Osteocyte (in vitro differentiated cells): ENCODE measurements around the gene LRRC15. TPM values are rescaled to one million over a fixed set of nuclear protein-coding genes. Genes with fewer than 3 reads are reported as not detected.
A peak's percentile ranks its signal among the peaks of the same experiment; 100 is the strongest.

Experiments
- DNase-seq: peaks from one replicate; pipeline ENCODE4 v3.0.0; 2021; ENCODE audit warnings: mixed read lengths; ENCODE audit not compliant: unreplicated experiment; ENCODE audit errors: extremely low spot score
- H3K27ac Mint-ChIP-seq: one replicate; pipeline ENCODE4 v1.8.0; 2021; ENCODE audit warnings: mild to moderate bottlenecking, mixed read lengths; ENCODE audit not compliant: unreplicated experiment
- H3K27me3 Mint-ChIP-seq: one replicate; pipeline ENCODE4 v1.8.0; 2021; ENCODE audit warnings: mixed read lengths; ENCODE audit not compliant: unreplicated experiment
- H3K36me3 Mint-ChIP-seq: one replicate; pipeline ENCODE4 v1.8.0; 2021; ENCODE audit warnings: mixed read lengths; ENCODE audit not compliant: unreplicated experiment
- H3K4me1 Mint-ChIP-seq: one replicate; pipeline ENCODE4 v1.8.0; 2021; ENCODE audit warnings: mixed read lengths; ENCODE audit not compliant: unreplicated experiment
- H3K4me3 Mint-ChIP-seq: one replicate; pipeline ENCODE4 v1.8.0; 2021; ENCODE audit warnings: mild to moderate bottlenecking, moderate library complexity, mixed read lengths; ENCODE audit not compliant: unreplicated experiment
- H3K9me3 Mint-ChIP-seq: one replicate; pipeline ENCODE4 v1.8.0; 2021; ENCODE audit warnings: mixed read lengths; ENCODE audit not compliant: unreplicated experiment
- CTCF ChIP-seq: fragments of 200-600 bp; sonication (generic); IDR thresholded peaks from 2 replicates; pipeline ENCODE4 v1.5.0; 2021; ENCODE audit warnings: antibody characterized with exemption, mild to moderate bottlenecking, moderate library complexity
- total RNA-seq: library from RNA; stranded (reverse); gene quantifications from 2 replicates; pipeline ENCODE4 v1.2.1, GENCODE V29; 2021

Gene LRRC15
- total RNA-seq, 1 donor from 2014 or later, result 0.27 TPM

- peaks cover 47% of the 10 kb centered on the region for H3K27me3 Mint-ChIP-seq
- TF ChIP-seq CTCF, result no peak
- H3K4me3 Mint-ChIP-seq, result no peak overlapping the region
- DNase-seq, result no peak
- H3K27ac Mint-ChIP-seq, result no peak overlapping the region
- H3K9me3 Mint-ChIP-seq, result no peaks in the 10 kb centered on the region
- H3K36me3 Mint-ChIP-seq, result no peaks in the 10 kb centered on the region
- peaks cover 5% of the 10 kb centered on the region for H3K4me1 Mint-ChIP-seq
These were observed 8.2 kb upstream of the LRRC15 start for GRCh38 chr3:194377708-194378107.

DNA sequence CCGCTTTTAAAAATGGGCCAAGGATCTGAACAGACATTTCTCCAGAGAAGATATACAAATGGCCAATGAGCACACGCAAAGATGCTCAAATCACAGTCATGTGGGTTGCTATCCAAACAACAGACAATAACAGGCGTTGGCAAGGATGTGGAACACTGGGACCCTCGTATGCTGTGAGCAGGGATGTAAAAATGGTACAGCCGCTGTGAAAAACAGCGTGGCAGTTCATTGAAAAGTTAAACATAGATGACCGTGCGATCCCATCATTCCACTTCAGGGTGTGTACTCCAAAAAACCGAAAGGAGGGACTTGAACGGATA lies 6.7 kb upstream of the LRRC15 start:
- Mint-ChIP-seq H3K36me3 (no peaks in the 10 kb centered on the region), H3K9me3 (no peaks in the 10 kb centered on the region)

DNA sequence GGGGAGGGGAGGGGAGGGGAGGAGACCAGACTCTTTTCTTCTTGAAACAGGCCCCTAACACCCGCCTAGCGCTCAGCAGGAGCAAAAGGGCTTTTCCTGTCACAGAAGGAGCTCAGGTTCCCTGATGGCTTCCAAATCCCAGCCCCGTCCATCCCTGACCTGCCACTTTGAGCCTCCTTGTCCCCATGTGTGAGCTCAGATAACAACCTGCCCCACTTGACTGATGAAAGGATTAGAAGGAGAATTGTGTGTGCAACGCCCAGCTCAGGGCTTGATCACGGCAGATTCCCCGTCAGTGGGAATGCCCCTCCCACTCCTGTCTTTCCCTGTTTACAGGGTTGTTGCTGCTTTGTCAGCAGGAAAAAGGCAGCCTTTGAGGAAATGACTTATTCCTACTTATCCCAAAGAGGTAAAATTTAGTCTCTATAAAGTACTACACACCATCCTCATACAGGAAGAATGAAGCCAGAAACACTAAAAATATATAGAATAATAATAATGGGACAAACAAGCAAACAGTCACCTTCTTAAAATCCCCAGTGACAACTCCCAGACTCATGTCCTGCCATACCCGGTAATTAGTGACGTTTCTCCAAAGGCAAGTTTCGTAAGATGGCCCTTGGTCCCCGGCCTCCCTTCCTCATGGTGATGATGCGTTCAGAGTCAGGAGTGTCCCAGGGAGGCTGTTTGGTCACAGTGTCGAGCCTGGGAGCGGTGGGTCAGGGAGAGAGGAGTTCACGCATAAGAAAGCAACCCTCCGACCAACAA lies 6.1 kb upstream of the LRRC15 start:
- DNase-seq, result no peak
- Mint-ChIP-seq H3K36me3 (no peaks in the 10 kb centered on the region), H3K4me1 (peaks cover 5% of the 10 kb centered on the region), H3K4me3 (peak overlapping the region; percentile 32), H3K27ac (no peak overlapping the region), H3K9me3 (no peaks in the 10 kb centered on the region), H3K27me3 (peaks cover 40% of the 10 kb centered on the region)
- no peak for TF ChIP-seq CTCF

More for the DNA sequence above, 6.7 kb upstream of the LRRC15 start:
- TF ChIP-seq CTCF, result no peak
- Mint-ChIP-seq H3K27me3 (peaks cover 39% of the 10 kb centered on the region), H3K27ac (no peak overlapping the region), H3K4me3 (no peak overlapping the region), H3K4me1 (peaks cover 5% of the 10 kb centered on the region)
- no peak for DNase-seq

GRCh38 chr3:194374935-194375334 lies 5.4 kb upstream of the LRRC15 start:
- no peaks in the 10 kb centered on the region for H3K9me3 Mint-ChIP-seq
- no peak for DNase-seq
- no peak for TF ChIP-seq CTCF
- H3K27me3 Mint-ChIP-seq, result peaks cover 40% of the 10 kb centered on the region
- no peak overlapping the region for H3K27ac Mint-ChIP-seq
- H3K4me1 Mint-ChIP-seq, result peaks cover 6% of the 10 kb centered on the region
- H3K4me3 Mint-ChIP-seq, result no peak overlapping the region
- no peaks in the 10 kb centered on the region for H3K36me3 Mint-ChIP-seq

- Mint-ChIP-seq H3K4me1 (peaks cover 17% of the 10 kb centered on the region), H3K36me3 (no peaks in the 10 kb centered on the region), H3K4me3 (no peak overlapping the region), H3K27ac (no peak overlapping the region), H3K27me3 (peaks cover 45% of the 10 kb centered on the region), H3K9me3 (no peaks in the 10 kb centered on the region)
- no peak for DNase-seq
- no peak for TF ChIP-seq CTCF
These were observed 4.4 kb upstream of the LRRC15 start for GRCh38 chr3:194373899-194374298.
